Measurements from ENCODE around the gene PTPN13. TPM values are rescaled to one million over a fixed set of nuclear protein-coding genes. Genes with fewer than 3 reads are reported as not detected.
"Not testable (repeated sequence)": the region's sequence is repeated elsewhere in the genome, so short reads cannot be mapped to it uniquely, and the experiment has no call there.

PTPN13 gene
- total RNA-seq, 1 experiment from 2014 or later, result 12.1 TPM

DNA sequence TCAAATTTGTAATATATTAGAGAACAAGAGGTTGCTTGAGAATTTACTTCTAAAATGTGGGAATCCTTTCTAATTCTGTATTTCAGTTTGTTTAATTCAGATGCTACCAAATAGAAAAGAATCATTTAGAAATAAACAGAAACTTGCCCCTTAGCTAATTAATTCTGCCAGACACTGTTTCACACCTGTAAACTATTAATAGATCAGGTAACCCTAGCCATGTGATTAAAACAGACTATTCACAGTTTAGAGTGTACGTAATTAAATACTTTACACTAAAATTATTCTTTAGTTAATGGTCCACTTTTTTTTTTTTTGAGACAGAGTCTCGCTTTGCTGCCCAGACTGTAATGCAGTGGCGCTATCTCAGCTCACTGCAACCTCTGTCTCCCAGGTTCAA, 124.0 kb downstream of the PTPN13 start:
- peaks cover 12% of the 10 kb centered on the region for H3K4me1 ChIP-seq (ENCODE audit: insufficient read depth, low read length)
- H3K36me3 ChIP-seq (ENCODE audit: low read depth, low read length), result no peaks in the 10 kb centered on the region
- H3K27me3 ChIP-seq (ENCODE audit: low read length), result no peaks in the 10 kb centered on the region
- DNase-seq (no peak), ATAC-seq (no peak)
- no peaks in the 10 kb centered on the region for H3F3A ChIP-seq (ENCODE audit: low read length, unreplicated experiment)
- intact Hi-C loops (cut with micrococcal nuclease), result no loop called here
- H3K79me2 ChIP-seq (ENCODE audit: low read length), result no peaks in the 10 kb centered on the region
- H3K9me3 ChIP-seq (ENCODE audit: low read length), result no peaks in the 10 kb centered on the region
- H2AFZ ChIP-seq (ENCODE audit: low read length), result no peak overlapping the region
- no peak overlapping the region for H3K4me3 ChIP-seq (ENCODE audit: low read length)
- POLR2A ChIA-PET (ENCODE audit: unreplicated experiment), result no interaction called here
- H3K4me2 ChIP-seq (ENCODE audit: low read length), result no peak overlapping the region
- TF ChIP-seq EZH2phosphoT487 (IDR thresholded peaks at IDR 0.05; ENCODE audit: borderline replicate concordance, low read length) (no peak), EZH2 (IDR thresholded peaks at IDR 0.05; ENCODE audit: low read length, unreplicated experiment) (no peak)
- TF ChIP-seq, protein P1, sequence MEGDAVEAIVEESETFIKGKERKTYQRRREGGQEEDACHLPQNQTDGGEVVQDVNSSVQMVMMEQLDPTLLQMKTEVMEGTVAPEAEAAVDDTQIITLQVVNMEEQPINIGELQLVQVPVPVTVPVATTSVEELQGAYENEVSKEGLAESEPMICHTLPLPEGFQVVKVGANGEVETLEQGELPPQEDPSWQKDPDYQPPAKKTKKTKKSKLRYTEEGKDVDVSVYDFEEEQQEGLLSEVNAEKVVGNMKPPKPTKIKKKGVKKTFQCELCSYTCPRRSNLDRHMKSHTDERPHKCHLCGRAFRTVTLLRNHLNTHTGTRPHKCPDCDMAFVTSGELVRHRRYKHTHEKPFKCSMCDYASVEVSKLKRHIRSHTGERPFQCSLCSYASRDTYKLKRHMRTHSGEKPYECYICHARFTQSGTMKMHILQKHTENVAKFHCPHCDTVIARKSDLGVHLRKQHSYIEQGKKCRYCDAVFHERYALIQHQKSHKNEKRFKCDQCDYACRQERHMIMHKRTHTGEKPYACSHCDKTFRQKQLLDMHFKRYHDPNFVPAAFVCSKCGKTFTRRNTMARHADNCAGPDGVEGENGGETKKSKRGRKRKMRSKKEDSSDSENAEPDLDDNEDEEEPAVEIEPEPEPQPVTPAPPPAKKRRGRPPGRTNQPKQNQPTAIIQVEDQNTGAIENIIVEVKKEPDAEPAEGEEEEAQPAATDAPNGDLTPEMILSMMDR (conservative IDR thresholded peaks at IDR 0.05; ENCODE audit: low read depth, low read length), result no peak
- H3K9me2 ChIP-seq (replicated peaks; ENCODE audit: low read length), result no peaks in the 10 kb centered on the region
- no peak overlapping the region for H3K9ac ChIP-seq (ENCODE audit: low read length)
- no TSS peak for BruUV-seq (replicated peaks)
- CTCF ChIA-PET, result no interaction called here
- no peaks in the 10 kb centered on the region for H4K20me1 ChIP-seq (ENCODE audit: low read length)
- H3K27ac ChIP-seq (ENCODE audit: low read length), result no peak overlapping the region

DNA sequence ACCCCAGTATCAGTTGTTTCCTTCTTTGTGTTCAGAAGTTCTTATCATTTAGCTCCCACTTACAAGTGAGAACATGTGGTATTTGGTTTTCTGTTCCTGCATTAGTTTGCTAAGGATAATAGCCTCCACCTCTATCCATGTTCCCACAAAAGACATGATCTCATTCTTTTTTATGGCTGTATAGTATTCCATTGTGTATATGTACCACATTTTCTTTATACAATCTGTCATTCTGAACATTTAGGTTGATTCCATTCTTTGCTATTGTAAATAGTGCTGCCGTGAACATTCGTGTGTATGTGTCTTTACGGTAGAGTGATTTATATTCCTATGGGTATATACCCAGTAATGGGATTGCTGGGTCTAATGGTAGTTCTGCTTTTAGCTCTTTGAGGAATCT, 125.0 kb downstream of the PTPN13 start:
- H4K20me1 ChIP-seq (ENCODE audit: low read length); BruUV-seq (replicated peaks); intact Hi-C loops (cut with micrococcal nuclease); H3K4me3 ChIP-seq (ENCODE audit: low read length); H3F3A ChIP-seq (ENCODE audit: low read length, unreplicated experiment); DNase-seq; H3K9me3 ChIP-seq (ENCODE audit: low read length); POLR2A ChIA-PET (ENCODE audit: unreplicated experiment); H3K27me3 ChIP-seq (ENCODE audit: low read length); H3K36me3 ChIP-seq (ENCODE audit: low read depth, low read length); H3K4me2 ChIP-seq (ENCODE audit: low read length); H3K79me2 ChIP-seq (ENCODE audit: low read length); H2AFZ ChIP-seq (ENCODE audit: low read length); H3K9ac ChIP-seq (ENCODE audit: low read length); H3K27ac ChIP-seq (ENCODE audit: low read length); CTCF ChIA-PET; ATAC-seq; H3K9me2 ChIP-seq (replicated peaks; ENCODE audit: low read length): not testable (repeated sequence)
- peaks cover 12% of the 10 kb centered on the region for H3K4me1 ChIP-seq (ENCODE audit: insufficient read depth, low read length)

DNA sequence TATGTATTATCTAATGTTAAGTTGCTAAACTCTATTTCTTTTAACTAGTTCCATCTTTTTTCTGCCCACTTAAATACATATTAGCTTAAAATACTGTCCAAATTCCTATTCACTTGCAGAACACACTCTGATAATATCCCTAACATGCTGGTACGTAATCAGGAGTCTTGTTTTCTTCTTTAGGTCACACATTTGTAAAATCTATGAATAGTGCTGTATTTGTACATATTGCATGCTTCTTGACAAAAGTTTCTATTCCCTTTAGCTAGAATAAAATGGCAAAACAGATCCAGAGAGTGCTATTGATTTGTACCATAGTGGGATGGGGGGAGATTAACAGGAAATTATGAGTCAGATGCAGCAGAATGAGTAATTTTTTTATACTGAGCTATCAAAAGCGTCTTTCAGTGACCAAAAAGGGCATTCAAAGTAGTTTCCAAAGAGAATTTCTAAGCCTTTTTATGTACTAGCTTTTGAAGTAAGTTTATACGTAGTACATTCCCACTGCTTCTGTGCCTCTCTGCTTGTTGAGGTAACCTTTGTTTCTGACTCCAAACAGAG, 126.5 kb downstream of the PTPN13 start:
- Histone ChIP-seq H3K9ac (ENCODE audit: low read length) (no peak overlapping the region), H2AFZ (ENCODE audit: low read length) (no peak overlapping the region), H3F3A (ENCODE audit: low read length, unreplicated experiment) (no peaks in the 10 kb centered on the region), H3K4me1 (ENCODE audit: insufficient read depth, low read length) (peaks cover 12% of the 10 kb centered on the region), H3K9me3 (ENCODE audit: low read length) (no peaks in the 10 kb centered on the region), H3K36me3 (ENCODE audit: low read depth, low read length) (no peaks in the 10 kb centered on the region), H3K9me2 (replicated peaks; ENCODE audit: low read length) (no peaks in the 10 kb centered on the region), H4K20me1 (ENCODE audit: low read length) (no peaks in the 10 kb centered on the region), H3K27me3 (ENCODE audit: low read length) (no peaks in the 10 kb centered on the region), H3K79me2 (ENCODE audit: low read length) (no peaks in the 10 kb centered on the region), H3K4me2 (ENCODE audit: low read length) (peak overlapping the region; percentile 42; the same call in 1 of the 2 replicates), H3K27ac (ENCODE audit: low read length) (peak overlapping the region; percentile 10; the same call in 1 of the 2 replicates), H3K4me3 (ENCODE audit: low read length) (no peak overlapping the region)
- DNase-seq (peak; percentile 24), ATAC-seq (peak; percentile 56)
- CTCF ChIA-PET, result no interaction called here
- no TSS peak for BruUV-seq (replicated peaks)
- TF ChIP-seq EZH2 (IDR thresholded peaks at IDR 0.05; ENCODE audit: low read length, unreplicated experiment) (no peak), EZH2phosphoT487 (IDR thresholded peaks at IDR 0.05; ENCODE audit: borderline replicate concordance, low read length) (no peak)
- TF ChIP-seq, protein P1 (conservative IDR thresholded peaks at IDR 0.05; ENCODE audit: low read depth, low read length), result no peak
- intact Hi-C loops (cut with micrococcal nuclease), result loop anchor here (10.0 kb wide), 1 partner anchor 126 kb away; the partner anchor contains the start of gene PTPN13
- POLR2A ChIA-PET (ENCODE audit: unreplicated experiment), result interaction anchor here (0.6 kb wide), 1 partner anchor 207 kb away, joined by 23 read pairs; no protein-coding TSS in a partner anchor
